ENCODE measurements around the gene IMMP2L. TPM values are rescaled to one million over a fixed set of nuclear protein-coding genes. Genes with fewer than 3 reads are reported as not detected.

IMMP2L gene
- total and polyA plus RNA-seq, 4 donors, result 7.3 to 21.1 (median 12.4) TPM

DNA sequence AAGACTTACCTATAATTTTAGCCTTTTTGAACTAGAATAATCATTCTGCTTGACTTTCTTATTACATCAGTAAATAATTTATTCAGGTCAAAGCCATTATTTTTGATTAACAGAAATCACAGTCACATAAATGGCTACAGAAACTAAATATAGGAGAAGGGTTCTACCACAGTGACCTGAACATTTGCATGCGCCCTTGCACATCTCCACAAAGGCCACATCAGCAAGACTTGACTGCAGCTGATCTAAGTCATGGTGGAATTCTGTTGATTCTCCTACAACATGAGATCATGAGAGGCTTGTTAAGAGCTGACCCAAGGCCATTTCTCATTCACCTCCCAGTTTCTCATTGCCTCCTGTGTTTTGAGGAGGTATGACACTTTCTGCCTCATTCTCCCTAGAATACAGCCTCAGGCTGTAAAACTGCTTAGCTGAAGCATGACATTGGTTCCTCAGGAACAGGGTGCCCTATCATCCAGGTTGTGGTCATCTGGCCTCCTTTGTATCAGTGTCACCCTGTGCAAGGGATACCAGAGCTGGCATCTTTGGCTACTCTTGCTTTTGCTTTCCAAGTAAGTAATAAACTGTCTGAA, 6.7 kb upstream of the IMMP2L start:
- DNase-seq (ENCODE audit: low spot score), result no peak
- no peak for TF ChIP-seq GABPA (IDR thresholded peaks at IDR 0.05 in 1 of 2, conservative IDR thresholded peaks at IDR 0.05 in 1 of 2)
- TF ChIP-seq HNF4A (conservative IDR thresholded peaks at IDR 0.05), result no peak
- no peak for TF ChIP-seq CTCF (IDR thresholded peaks at IDR 0.05; ENCODE audit: low read depth, low read length, missing input control)
- no peak for TF ChIP-seq FOXA2 (IDR thresholded peaks at IDR 0.05)
- no peak for TF ChIP-seq TAF1 (conservative IDR thresholded peaks at IDR 0.05)
- TF ChIP-seq EGR1 (IDR thresholded peaks at IDR 0.05; ENCODE audit: low read depth in 2 of 2), result no peak
- no peak for TF ChIP-seq HNF4G (IDR thresholded peaks at IDR 0.05)
- TF ChIP-seq JUND (IDR thresholded peaks at IDR 0.05), result no peak
- H3K27ac ChIP-seq (ENCODE audit: low read depth in 1 of 2, low read length in 2 of 2), result no peak overlapping the region
- H3K9ac ChIP-seq (ENCODE audit: low read depth in 1 of 2, low read length in 2 of 2), result no peak overlapping the region
- 98% methylated on average over 1 of the region's 1 CpG for WGBS
- H3K27me3 ChIP-seq (ENCODE audit: control insufficient read depth in 4 of 4, insufficient read depth in 4 of 4, low read length in 3 of 4), result no peaks in the 10 kb centered on the region
- H3K4me3 ChIP-seq (ENCODE audit: low read depth in 1 of 3, low read length in 3 of 3), result no peak overlapping the region
- peaks cover 0 to 4% (median 0%) of the 10 kb centered on the region in 4 donors for H3K9me3 ChIP-seq (ENCODE audit: control insufficient read depth in 4 of 4, low read length in 3 of 4)
- no peaks in the 10 kb centered on the region for H3K4me1 ChIP-seq (ENCODE audit: control insufficient read depth in 4 of 4, insufficient read depth in 4 of 4, low read length in 3 of 4)
- no peaks in the 10 kb centered on the region for H3K36me3 ChIP-seq (ENCODE audit: control insufficient read depth in 4 of 4, insufficient read depth in 3 of 4, low read depth in 1 of 4, low read length in 3 of 4)

DNA sequence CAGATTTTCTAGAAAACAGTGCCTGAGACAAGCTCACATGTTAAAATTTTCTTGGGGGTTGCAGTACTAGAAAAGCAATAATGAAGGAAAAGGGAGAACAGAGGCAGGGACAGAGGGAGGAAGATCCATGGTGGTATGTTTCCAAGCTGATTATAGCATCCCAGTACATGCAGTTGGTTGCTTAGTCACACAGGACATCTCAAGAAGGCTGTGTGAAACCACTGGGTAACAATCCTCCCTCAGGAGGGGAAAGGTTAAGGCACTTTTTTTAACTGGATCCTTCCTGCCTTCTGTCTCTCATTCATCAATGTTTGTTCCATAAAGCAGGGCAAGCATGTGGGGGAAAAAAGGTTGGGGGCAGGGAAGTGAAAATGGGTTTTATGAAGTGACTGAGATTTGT, 6.1 kb upstream of the IMMP2L start:
- DNase-seq (ENCODE audit: low spot score), result no peak
- H3K4me3 ChIP-seq (ENCODE audit: low read depth in 1 of 3, low read length in 3 of 3), result no peak overlapping the region
- no peak overlapping the region for H3K9ac ChIP-seq (ENCODE audit: low read depth in 1 of 2, low read length in 2 of 2)
- H3K36me3 ChIP-seq (ENCODE audit: control insufficient read depth in 4 of 4, insufficient read depth in 3 of 4, low read depth in 1 of 4, low read length in 3 of 4), result no peaks in the 10 kb centered on the region
- TF ChIP-seq CTCF (IDR thresholded peaks at IDR 0.05; ENCODE audit: low read depth, low read length, missing input control) (no peak), EGR1 (IDR thresholded peaks at IDR 0.05; ENCODE audit: low read depth in 2 of 2) (no peak), TAF1 (conservative IDR thresholded peaks at IDR 0.05) (no peak), JUND (IDR thresholded peaks at IDR 0.05) (no peak), RXRA (IDR thresholded peaks at IDR 0.05) (no peak), NR2F2 (IDR thresholded peaks at IDR 0.05) (no peak), HNF4G (IDR thresholded peaks at IDR 0.05) (no peak), FOXA1 (IDR thresholded peaks at IDR 0.05) (no peak), YY1 (IDR thresholded peaks at IDR 0.05) (no peak), FOXA2 (IDR thresholded peaks at IDR 0.05) (no peak), SP1 (IDR thresholded peaks at IDR 0.05) (no peak), HNF4A (conservative IDR thresholded peaks at IDR 0.05) (no peak), RAD21 (IDR thresholded peaks at IDR 0.05) (no peak), GABPA (IDR thresholded peaks at IDR 0.05 in 1 of 2, conservative IDR thresholded peaks at IDR 0.05 in 1 of 2) (no peak)
- TF ChIP-seq, protein P1, sequence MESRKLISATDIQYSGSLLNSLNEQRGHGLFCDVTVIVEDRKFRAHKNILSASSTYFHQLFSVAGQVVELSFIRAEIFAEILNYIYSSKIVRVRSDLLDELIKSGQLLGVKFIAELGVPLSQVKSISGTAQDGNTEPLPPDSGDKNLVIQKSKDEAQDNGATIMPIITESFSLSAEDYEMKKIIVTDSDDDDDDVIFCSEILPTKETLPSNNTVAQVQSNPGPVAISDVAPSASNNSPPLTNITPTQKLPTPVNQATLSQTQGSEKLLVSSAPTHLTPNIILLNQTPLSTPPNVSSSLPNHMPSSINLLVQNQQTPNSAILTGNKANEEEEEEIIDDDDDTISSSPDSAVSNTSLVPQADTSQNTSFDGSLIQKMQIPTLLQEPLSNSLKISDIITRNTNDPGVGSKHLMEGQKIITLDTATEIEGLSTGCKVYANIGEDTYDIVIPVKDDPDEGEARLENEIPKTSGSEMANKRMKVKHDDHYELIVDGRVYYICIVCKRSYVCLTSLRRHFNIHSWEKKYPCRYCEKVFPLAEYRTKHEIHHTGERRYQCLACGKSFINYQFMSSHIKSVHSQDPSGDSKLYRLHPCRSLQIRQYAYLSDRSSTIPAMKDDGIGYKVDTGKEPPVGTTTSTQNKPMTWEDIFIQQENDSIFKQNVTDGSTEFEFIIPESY (IDR thresholded peaks at IDR 0.05), result no peak
- TF ChIP-seq, protein P2, sequence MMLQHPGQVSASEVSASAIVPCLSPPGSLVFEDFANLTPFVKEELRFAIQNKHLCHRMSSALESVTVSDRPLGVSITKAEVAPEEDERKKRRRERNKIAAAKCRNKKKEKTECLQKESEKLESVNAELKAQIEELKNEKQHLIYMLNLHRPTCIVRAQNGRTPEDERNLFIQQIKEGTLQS (IDR thresholded peaks at IDR 0.05), result no peak
- TF ChIP-seq, protein P3, sequence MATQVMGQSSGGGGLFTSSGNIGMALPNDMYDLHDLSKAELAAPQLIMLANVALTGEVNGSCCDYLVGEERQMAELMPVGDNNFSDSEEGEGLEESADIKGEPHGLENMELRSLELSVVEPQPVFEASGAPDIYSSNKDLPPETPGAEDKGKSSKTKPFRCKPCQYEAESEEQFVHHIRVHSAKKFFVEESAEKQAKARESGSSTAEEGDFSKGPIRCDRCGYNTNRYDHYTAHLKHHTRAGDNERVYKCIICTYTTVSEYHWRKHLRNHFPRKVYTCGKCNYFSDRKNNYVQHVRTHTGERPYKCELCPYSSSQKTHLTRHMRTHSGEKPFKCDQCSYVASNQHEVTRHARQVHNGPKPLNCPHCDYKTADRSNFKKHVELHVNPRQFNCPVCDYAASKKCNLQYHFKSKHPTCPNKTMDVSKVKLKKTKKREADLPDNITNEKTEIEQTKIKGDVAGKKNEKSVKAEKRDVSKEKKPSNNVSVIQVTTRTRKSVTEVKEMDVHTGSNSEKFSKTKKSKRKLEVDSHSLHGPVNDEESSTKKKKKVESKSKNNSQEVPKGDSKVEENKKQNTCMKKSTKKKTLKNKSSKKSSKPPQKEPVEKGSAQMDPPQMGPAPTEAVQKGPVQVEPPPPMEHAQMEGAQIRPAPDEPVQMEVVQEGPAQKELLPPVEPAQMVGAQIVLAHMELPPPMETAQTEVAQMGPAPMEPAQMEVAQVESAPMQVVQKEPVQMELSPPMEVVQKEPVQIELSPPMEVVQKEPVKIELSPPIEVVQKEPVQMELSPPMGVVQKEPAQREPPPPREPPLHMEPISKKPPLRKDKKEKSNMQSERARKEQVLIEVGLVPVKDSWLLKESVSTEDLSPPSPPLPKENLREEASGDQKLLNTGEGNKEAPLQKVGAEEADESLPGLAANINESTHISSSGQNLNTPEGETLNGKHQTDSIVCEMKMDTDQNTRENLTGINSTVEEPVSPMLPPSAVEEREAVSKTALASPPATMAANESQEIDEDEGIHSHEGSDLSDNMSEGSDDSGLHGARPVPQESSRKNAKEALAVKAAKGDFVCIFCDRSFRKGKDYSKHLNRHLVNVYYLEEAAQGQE (IDR thresholded peaks at IDR 0.05), result no peak
- peaks cover 0 to 4% (median 0%) of the 10 kb centered on the region in 4 donors for H3K9me3 ChIP-seq (ENCODE audit: control insufficient read depth in 4 of 4, low read length in 3 of 4)
- H3K4me1 ChIP-seq (ENCODE audit: control insufficient read depth in 4 of 4, insufficient read depth in 4 of 4, low read length in 3 of 4), result no peaks in the 10 kb centered on the region
- no peaks in the 10 kb centered on the region for H3K27me3 ChIP-seq (ENCODE audit: control insufficient read depth in 4 of 4, insufficient read depth in 4 of 4, low read length in 3 of 4)
- no peak overlapping the region for H3K27ac ChIP-seq (ENCODE audit: low read depth in 1 of 2, low read length in 2 of 2)

Data from liver (tissue), 9 donors.